ENCODE results near the gene GPS1.

GRCh38 chr17:82035488-82035887, 16.2 kb upstream of the GPS1 start:
- TF ChIP-seq GATA2 (IDR thresholded peaks at IDR 0.05; ENCODE audit: low read depth, low read length) (no peak), GATA3 (IDR thresholded peaks at IDR 0.05; ENCODE audit: low read depth, low read length) (no peak)
